Middle frontal gyrus (tissue), 1 donor: ENCODE data around the gene CFAP69.
"Not testable (repeated sequence)": the region's sequence is repeated elsewhere in the genome, so short reads cannot be mapped to it uniquely, and the experiment has no call there.

Experiments used
- DNase-seq: peaks from one replicate; pipeline ENCODE4 v3.0.0-alpha.2; 2015; ENCODE audit warnings: low spot score; ENCODE audit errors: extremely low spot score

The CFAP69 gene

GRCh38 chr7:90232430-90232829 lies 12.5 kb upstream of the CFAP69 start:
- no peak for DNase-seq

- no peak for DNase-seq
Observed at GRCh38 chr7:90233569-90233968, 11.4 kb upstream of the CFAP69 start.

GRCh38 chr7:90236721-90237289 lies 8.2 kb upstream of the CFAP69 start:
- DNase-seq: no peak

- no peak for DNase-seq
Observed at GRCh38 chr7:90238022-90238421, 7.0 kb upstream of the CFAP69 start.

GRCh38 chr7:90238583-90238982 lies 6.4 kb upstream of the CFAP69 start:
- no peak for DNase-seq

- DNase-seq: no peak
Observed at GRCh38 chr7:90239050-90239449, 5.9 kb upstream of the CFAP69 start.

- no peak for DNase-seq
Observed at GRCh38 chr7:90239625-90240228, 5.2 kb upstream of the CFAP69 start.

- no peak for DNase-seq
Observed at GRCh38 chr7:90242369-90243168, 2.4 kb upstream of the CFAP69 start.

- no peak for DNase-seq
Observed at GRCh38 chr7:90243556-90243955, 1.4 kb upstream of the CFAP69 start.

- no peak for DNase-seq
Observed at GRCh38 chr7:90244565-90244908, 437 bp upstream of the CFAP69 start.

- DNase-seq: no peak
Observed at GRCh38 chr7:90246171-90246570, 1.2 kb downstream of the CFAP69 start.

GRCh38 chr7:90248706-90249105 lies 3.7 kb downstream of the CFAP69 start:
- no peak for DNase-seq

- DNase-seq: no peak
Observed at GRCh38 chr7:90250601-90251303, 5.8 kb downstream of the CFAP69 start.

GRCh38 chr7:90251304-90251635 lies 6.3 kb downstream of the CFAP69 start:
- no peak for DNase-seq

GRCh38 chr7:90256011-90256410 lies 11.0 kb downstream of the CFAP69 start:
- DNase-seq: not testable (repeated sequence)

GRCh38 chr7:90256778-90257177 lies 11.8 kb downstream of the CFAP69 start:
- DNase-seq: no peak

- DNase-seq: no peak
Observed at GRCh38 chr7:90261441-90261840, 16.5 kb downstream of the CFAP69 start.

GRCh38 chr7:90262438-90262837 lies 17.5 kb downstream of the CFAP69 start:
- DNase-seq: no peak

GRCh38 chr7:90266808-90267207 lies 21.8 kb downstream of the CFAP69 start:
- DNase-seq: no peak

- DNase-seq: no peak
Observed at GRCh38 chr7:90267263-90267858, 22.4 kb downstream of the CFAP69 start.

- no peak for DNase-seq
Observed at GRCh38 chr7:90269163-90269562, 24.2 kb downstream of the CFAP69 start.
